Measurements from ENCODE around the gene PURA.

The PURA gene

DNA sequence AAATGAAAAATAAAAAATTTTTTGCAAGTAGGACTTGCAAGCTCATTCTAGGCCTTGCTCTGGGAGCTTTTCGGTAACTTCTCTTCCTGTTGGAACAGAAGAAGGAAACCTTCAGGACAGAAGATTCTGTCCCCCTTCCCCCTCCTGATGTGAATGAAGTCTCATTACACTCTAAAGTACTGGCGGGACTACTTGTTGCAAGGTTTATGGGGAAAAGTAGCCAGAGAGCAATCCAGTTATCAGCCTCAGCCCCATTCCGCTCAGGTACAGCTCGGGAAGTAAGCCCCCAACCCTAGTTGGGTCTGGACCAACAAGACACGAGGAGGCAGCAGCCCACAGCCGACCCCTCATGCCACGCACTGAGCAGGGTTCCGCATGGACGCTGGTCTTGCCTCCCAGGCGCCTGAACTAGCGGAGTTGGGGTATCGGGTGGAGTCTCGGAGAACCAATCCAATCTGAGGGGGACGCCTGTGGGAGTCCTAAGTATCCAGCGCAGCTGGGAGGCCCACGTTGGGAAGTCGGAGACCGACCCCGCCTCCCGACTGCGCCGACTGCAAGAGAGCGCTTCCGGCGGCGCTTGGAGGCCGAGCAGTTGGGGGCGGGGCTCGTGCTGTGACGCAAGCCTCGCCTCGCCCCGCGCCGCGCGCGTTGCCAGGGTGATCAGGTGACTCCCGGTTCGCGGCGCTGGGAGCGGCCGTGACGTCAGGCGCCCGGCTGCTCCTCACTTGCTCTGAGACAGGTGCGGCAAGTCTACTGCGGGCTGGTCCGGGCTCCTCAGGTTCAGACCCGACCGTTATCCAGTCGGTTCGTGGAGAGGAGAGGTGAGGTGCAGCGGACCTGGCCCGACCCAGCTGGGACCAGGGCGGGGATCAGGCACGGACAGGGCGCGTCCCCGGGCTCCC is 60.8 kb downstream of the PURA start, which contains the start of gene CYSTM1:
Gene CYSTM1 (plus strand): TSS at position 724 of the 902 bp plus-strand sequence. CDS start 19,278 bp downstream, outside the sequence.
- peak within 1 kb of the TSS; percentile 94 for H3K4me3 Mint-ChIP-seq
- H3K9me3 Mint-ChIP-seq: no peaks in the 10 kb centered on the region
- peaks cover 19% of the 10 kb centered on the region for H3K27me3 Mint-ChIP-seq (ENCODE audit: low read depth)
- peaks cover 14% of the 10 kb centered on the region for H3K4me1 Mint-ChIP-seq (ENCODE audit: low read depth)
- peaks cover 1% of the 10 kb centered on the region for H3K36me3 Mint-ChIP-seq (ENCODE audit: low read depth)
- peak within 1 kb of the TSS; percentile 93 for H3K27ac Mint-ChIP-seq
